DMS 273 (cell line): Measurements from ENCODE around the gene THRB.
A peak's percentile ranks its signal among the peaks of the same experiment; 100 is the strongest.

ENCODE experiments used
- DNase-seq: peaks from one replicate; lab custom pipeline; 2025; ENCODE audit not compliant: unreplicated experiment; lab: John Stamatoyannopoulos, UW

Gene THRB

GRCh38 chr3:24157106-24157505 is 337.5 kb downstream of the THRB start:
- DNase-seq, result no peak

GRCh38 chr3:24156466-24156865 is 338.2 kb downstream of the THRB start:
- DNase-seq, result no peak

GRCh38 chr3:24155276-24155675 is 339.4 kb downstream of the THRB start:
- DNase-seq, result no peak

- no peak for DNase-seq
Measured at GRCh38 chr3:24154781-24155180, 339.9 kb downstream of the THRB start.

GRCh38 chr3:24154013-24154695 is 340.5 kb downstream of the THRB start:
- no peak for DNase-seq

GRCh38 chr3:24151594-24151993 is 343.1 kb downstream of the THRB start:
- no peak for DNase-seq

- no peak for DNase-seq
Measured at GRCh38 chr3:24149032-24149431, 345.6 kb downstream of the THRB start.

GRCh38 chr3:24145981-24146822 is 348.4 kb downstream of the THRB start:
- DNase-seq, result no peak

GRCh38 chr3:24145481-24145880 is 349.2 kb downstream of the THRB start:
- DNase-seq, result no peak

- DNase-seq, result no peak
Measured at GRCh38 chr3:24142127-24142526, 352.5 kb downstream of the THRB start.

GRCh38 chr3:24141548-24141947 is 353.1 kb downstream of the THRB start:
- no peak for DNase-seq

GRCh38 chr3:24139463-24140412 is 354.9 kb downstream of the THRB start:
- DNase-seq, result no peak

- no peak for DNase-seq
Measured at GRCh38 chr3:24138876-24139256, 355.8 kb downstream of the THRB start.

- DNase-seq, result peak; percentile 39
Measured at GRCh38 chr3:24137958-24138875, 356.4 kb downstream of the THRB start.

- no peak for DNase-seq
Measured at GRCh38 chr3:24137334-24137733, 357.3 kb downstream of the THRB start.

GRCh38 chr3:24136624-24137310 is 357.9 kb downstream of the THRB start:
- no peak for DNase-seq

GRCh38 chr3:24135280-24135679 is 359.4 kb downstream of the THRB start:
- no peak for DNase-seq

- no peak for DNase-seq
Measured at GRCh38 chr3:24133942-24134341, 360.7 kb downstream of the THRB start.

- no peak for DNase-seq
Measured at GRCh38 chr3:24133436-24133835, 361.2 kb downstream of the THRB start.

- DNase-seq, result no peak
Measured at GRCh38 chr3:24129549-24129948, 365.1 kb downstream of the THRB start.
